Fibroblast of the aortic adventitia (primary cell): ENCODE measurements around the gene MAML3. TPM values are rescaled to one million over a fixed set of nuclear protein-coding genes. Genes with fewer than 3 reads are reported as not detected.

ENCODE experiments used
- DNase-seq: peaks from one replicate; pipeline ENCODE4 v3.0.0-alpha.2; 2010; ENCODE audit warnings: low read depth
- H3K4me3 ChIP-seq: 2 replicates; pipeline ENCODE4 v1.5.1; 2011; ENCODE audit warnings: low read depth, mild to moderate bottlenecking, control low read depth, low read length, moderate library complexity
- total RNA-seq: library from RNA; depleted of rRNA; stranded (reverse); fragments of >200 nt; gene quantifications from 2 replicates; pipeline ENCODE4 v1.2.3, GENCODE V29; 2012; ENCODE audit warnings: low replicate concordance
- TF ChIP-seq, protein P1 (sequence below): IDR thresholded peaks from 2 replicates; pipeline ENCODE4 v1.5.1; 2011; ENCODE audit warnings: mild to moderate bottlenecking, low read length, control low read depth, inconsistent platforms; ENCODE audit not compliant: insufficient read depth

MAML3 gene
- total RNA-seq, 1 donor = 4.6 TPM

DNA sequence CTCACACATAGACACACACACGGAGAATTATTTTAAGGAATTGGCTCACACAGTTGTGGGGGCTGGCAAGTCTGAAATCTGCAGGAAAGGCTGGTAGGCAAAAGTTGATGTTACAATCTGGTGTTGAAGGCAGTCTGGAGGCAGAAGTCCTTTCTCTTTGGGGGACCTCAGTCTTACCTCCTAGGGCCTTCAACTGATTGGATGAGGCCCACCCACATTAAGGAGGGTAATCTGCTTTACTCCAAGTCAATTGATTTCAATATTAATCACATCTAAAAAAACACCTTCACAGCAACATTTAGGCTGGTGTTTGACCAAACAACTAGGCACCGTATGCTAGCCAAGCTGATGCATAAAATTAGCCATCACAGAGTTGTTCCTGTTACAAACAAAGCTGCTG is 477.6 kb downstream of the MAML3 start:
- TF ChIP-seq, protein P1, sequence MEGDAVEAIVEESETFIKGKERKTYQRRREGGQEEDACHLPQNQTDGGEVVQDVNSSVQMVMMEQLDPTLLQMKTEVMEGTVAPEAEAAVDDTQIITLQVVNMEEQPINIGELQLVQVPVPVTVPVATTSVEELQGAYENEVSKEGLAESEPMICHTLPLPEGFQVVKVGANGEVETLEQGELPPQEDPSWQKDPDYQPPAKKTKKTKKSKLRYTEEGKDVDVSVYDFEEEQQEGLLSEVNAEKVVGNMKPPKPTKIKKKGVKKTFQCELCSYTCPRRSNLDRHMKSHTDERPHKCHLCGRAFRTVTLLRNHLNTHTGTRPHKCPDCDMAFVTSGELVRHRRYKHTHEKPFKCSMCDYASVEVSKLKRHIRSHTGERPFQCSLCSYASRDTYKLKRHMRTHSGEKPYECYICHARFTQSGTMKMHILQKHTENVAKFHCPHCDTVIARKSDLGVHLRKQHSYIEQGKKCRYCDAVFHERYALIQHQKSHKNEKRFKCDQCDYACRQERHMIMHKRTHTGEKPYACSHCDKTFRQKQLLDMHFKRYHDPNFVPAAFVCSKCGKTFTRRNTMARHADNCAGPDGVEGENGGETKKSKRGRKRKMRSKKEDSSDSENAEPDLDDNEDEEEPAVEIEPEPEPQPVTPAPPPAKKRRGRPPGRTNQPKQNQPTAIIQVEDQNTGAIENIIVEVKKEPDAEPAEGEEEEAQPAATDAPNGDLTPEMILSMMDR = no peak
- DNase-seq = no peak
- no peak overlapping the region for H3K4me3 ChIP-seq

DNA sequence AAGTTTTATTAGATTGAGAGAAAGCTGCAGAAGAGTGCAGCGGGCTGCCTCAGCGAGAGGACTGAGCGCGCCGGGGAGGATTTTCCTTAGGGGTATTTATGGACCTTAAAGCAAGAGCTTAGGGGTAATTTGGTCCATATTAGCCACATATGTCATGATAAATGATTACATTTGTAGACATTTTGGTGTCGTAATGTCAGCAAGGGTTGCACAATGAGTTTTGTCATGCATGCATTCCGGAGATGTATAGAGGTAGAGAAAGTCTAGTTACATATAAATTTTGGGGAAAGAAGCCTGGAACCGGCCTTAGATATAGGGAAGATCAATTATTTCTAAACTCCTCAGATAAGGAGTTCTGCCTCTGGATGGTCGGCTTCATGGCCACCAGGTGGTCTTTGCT is 478.3 kb downstream of the MAML3 start:
- TF ChIP-seq, protein P1 = no peak
- no peak overlapping the region for H3K4me3 ChIP-seq
- no peak for DNase-seq

DNA sequence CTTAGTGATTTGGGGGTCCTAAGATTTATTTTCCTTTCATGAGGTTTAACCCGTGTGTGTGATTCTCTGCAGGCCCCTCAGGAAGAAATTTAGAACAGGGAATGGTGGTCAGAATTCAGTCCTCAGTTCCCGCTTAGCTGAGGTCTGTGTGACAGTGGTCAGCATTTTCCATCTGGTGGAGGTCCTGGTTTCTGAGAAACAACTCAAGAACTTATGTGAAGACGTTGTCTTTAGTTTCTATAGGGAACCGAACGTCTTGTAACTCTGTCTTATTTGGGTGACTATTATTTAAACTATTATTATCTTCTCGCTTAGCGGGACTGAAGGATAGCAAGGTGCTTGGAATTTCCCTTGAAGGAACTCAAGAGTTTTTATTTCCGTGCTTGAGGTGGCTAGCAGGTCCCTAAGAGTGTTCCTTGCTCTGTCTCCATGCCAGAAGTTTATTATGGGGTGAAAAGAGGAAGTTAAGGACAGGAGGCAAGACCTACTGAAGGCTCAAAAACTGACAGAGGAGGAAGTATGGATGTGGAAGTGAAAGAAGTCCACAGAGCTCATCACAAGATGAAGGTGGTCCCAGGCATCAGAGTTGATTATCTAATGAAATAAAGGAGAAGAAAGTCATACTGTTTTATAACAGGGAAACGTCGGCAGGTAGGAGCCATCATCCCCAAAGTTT is 479.0 kb downstream of the MAML3 start:
- no peak for DNase-seq
- H3K4me3 ChIP-seq = no peak overlapping the region
- TF ChIP-seq, protein P1 = no peak

DNA sequence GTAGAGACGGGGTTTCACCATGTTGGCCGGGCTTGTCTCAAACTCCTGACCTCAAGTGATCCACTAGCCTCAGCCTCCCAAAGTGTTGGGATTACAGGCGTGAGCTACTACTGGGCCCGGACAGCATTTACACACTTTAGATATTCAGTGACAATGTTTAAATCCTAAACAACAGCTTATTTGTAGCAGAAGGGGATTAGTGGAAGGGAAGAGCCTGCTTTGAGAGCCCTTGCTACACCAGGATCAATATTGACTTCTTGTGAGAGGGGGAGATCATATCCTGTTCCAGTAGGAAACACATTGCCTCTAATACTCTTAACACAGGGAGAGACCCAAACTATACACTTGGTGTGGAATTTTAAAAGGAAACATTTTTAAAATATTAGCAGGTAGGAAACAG is 481.3 kb downstream of the MAML3 start:
- H3K4me3 ChIP-seq = no peak overlapping the region
- TF ChIP-seq, protein P1 = no peak
- DNase-seq = no peak

DNA sequence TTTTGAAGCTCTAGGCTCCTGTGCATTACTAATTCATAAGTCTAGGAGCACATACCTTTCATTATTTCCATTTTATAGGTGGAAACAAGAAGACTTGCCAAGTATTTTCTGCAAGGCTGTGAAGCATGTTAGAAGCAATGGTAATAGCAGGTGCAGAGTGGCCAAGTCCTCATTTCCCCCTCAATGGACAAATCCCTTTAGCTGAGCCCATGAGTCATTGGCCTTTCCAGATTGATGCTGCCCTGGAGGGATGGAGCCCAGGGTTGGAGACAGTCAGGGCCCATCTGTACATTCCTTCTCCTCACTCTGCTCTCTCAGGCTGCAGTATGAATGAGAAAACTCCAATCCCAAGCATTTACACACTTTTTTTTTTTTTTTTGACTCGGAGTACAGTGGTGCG is 481.8 kb downstream of the MAML3 start:
- TF ChIP-seq, protein P1 = no peak
- H3K4me3 ChIP-seq = no peak overlapping the region
- DNase-seq = no peak

DNA sequence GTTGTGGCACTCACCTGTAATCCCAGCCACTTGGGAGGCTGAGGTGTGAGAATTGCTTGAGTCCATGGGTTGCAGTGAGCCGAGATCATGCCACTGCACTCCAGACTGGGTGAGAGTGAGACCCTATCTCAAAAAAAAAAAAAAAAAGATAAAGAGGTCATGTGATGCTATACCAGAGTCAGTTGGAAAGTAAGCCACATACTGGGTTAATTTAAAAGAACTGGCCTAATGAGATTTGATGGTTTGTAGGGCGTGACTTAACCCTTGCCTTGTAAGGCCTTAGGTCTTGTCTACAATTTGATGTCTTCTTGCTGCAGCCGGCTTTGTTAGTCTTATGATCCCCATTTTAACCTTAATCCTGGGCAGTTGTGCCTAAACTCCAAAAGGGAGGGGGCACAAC is 483.2 kb downstream of the MAML3 start:
- DNase-seq = no peak
- no peak overlapping the region for H3K4me3 ChIP-seq
- TF ChIP-seq, protein P1 = no peak

DNA sequence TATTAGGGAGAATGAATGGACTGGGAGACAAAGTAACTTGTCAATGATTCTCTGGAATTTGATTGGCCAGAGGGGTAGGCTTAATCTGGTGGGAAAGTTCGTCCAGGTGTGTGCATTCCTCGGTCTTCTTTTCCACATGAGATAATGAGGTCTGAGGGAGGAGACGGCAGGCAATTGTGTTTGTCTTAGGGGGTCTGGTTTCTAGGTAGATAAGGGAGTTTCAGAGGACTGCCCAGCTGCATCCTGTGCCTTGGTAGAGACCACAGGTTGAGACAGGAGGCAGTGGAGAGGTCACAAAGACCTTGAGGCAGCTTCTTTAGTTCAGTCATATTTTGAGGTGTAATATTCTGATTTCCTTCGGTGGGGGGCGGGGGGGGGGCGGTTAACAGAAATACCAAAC is 484.1 kb downstream of the MAML3 start:
- no peak overlapping the region for H3K4me3 ChIP-seq
- DNase-seq = no peak
- TF ChIP-seq, protein P1 = no peak
